ENCODE measurements around the gene ZNHIT3.

DNA sequence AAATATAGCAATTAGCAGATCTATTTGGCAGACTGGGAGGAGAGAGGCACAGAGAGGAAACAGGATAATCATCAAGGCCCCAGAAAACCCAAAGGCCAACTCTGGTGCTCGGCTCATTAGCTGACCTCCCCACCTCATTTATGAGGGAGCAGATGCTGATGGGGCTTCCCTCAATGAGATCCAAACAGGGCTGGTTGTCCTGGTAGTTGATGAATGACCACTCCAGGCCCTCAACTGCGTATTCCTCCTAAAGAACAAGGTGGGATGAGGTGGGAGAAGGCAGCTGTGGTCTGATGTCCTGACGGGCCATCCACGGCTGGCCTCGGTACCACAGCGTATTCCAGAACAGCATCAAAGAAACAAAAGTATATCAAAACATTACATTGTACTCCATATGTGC lies 20.8 kb downstream of the ZNHIT3 start:
- no peak for TF ChIP-seq ELF4 (IDR thresholded peaks at IDR 0.05)
- TF ChIP-seq L3MBTL2 (conservative IDR thresholded peaks at IDR 0.05), result no peak
- no peak for TF ChIP-seq SUZ12 (IDR thresholded peaks at IDR 0.05)
- TF ChIP-seq NFRKB (IDR thresholded peaks at IDR 0.05), result no peak
- no peak for TF ChIP-seq FOXA1 (IDR thresholded peaks at IDR 0.05)
- TF ChIP-seq FOXM1 (IDR thresholded peaks at IDR 0.05; ENCODE audit: borderline replicate concordance), result no peak
- no peak for TF ChIP-seq ARNT (IDR thresholded peaks at IDR 0.05)
- no peak for TF ChIP-seq TARDBP (IDR thresholded peaks at IDR 0.05)
- TF ChIP-seq HDGF (IDR thresholded peaks at IDR 0.05; ENCODE audit: borderline replicate concordance), result no peak
